IMR-90 (cell line): ENCODE measurements around the gene TBPL1. TPM values are rescaled to one million over a fixed set of nuclear protein-coding genes. Genes with fewer than 3 reads are reported as not detected.

Source experiments
- ATAC-seq: fragments of 200-7000 bp; cut with Tn5 transposase; 2 replicates; pipeline ENCODE4 v1.9.1; 2020; ENCODE audit warnings: low read depth, mild to moderate bottlenecking, moderate library complexity
- BruUV-seq: library from RNA; stranded (reverse); fragments of 400-500 nt; replicated peaks from 2 replicates; lab custom pipeline; 2021; lab: Mats Ljungman, UMichigan
- CTCF ChIA-PET: fragments of 300-600 bp; formaldehyde crosslinking; extraction: SDS; loops from one replicate; lab custom pipeline; 2021; ENCODE audit warnings: antibody characterized with exemption; lab: Yijun Ruan, JAX
- POLR2A ChIA-PET: fragments of 300-600 bp; sonication (Branson Sonifier 250); formaldehyde crosslinking; loops from one replicate; lab custom pipeline; 2022; ENCODE audit warnings: antibody characterized with exemption; ENCODE audit not compliant: unreplicated experiment; lab: Charles Lee
- DNase-seq: peaks from one replicate; pipeline ENCODE4 v3.0.0; 2013
- H2AFZ ChIP-seq: replicated peaks from 2 replicates; pipeline ENCODE3; 2013; ENCODE audit warnings: low read length, mild to moderate bottlenecking; ENCODE audit not compliant: poor library complexity
- H2AK5ac ChIP-seq: 2 replicates; pipeline ENCODE4 v1.6.1; 2013; ENCODE audit warnings: low read depth, low read length, inconsistent platforms
- H2AK9ac ChIP-seq: replicated peaks from 2 replicates; pipeline ENCODE3; 2013; ENCODE audit warnings: mild to moderate bottlenecking, low read depth, low read length, moderate library complexity; ENCODE audit not compliant: poor library complexity
- H2BK120ac ChIP-seq: 2 replicates; pipeline ENCODE4 v1.6.1; 2013; ENCODE audit warnings: low read depth, low read length, inconsistent platforms
- H2BK15ac ChIP-seq: 3 replicates; pipeline ENCODE4 v1.6.1; 2013; ENCODE audit warnings: low read depth, low read length, inconsistent platforms
- H2BK20ac ChIP-seq: 2 replicates; pipeline ENCODE4 v1.6.1; 2013; ENCODE audit warnings: low read depth, mild to moderate bottlenecking, inconsistent platforms, low read length, moderate library complexity
- H2BK5ac ChIP-seq: 2 replicates; pipeline ENCODE4 v1.6.1; 2013; ENCODE audit warnings: mild to moderate bottlenecking, low read depth, low read length, inconsistent platforms; ENCODE audit not compliant: poor library complexity, severe bottlenecking
- H3K14ac ChIP-seq: replicated peaks from 2 replicates; pipeline ENCODE4 v1.6.1; 2013; ENCODE audit warnings: low read depth, low read length, inconsistent platforms
- H3K18ac ChIP-seq: 2 replicates; pipeline ENCODE4 v1.6.1; 2013; ENCODE audit warnings: low read depth, low read length, control low read depth
- H3K23ac ChIP-seq: 2 replicates; pipeline ENCODE4 v1.6.1; 2013; ENCODE audit warnings: low read depth, low read length, inconsistent platforms
- H3K27ac ChIP-seq: 2 replicates; pipeline ENCODE4 v1.5.1; 2013; ENCODE audit warnings: mild to moderate bottlenecking, control low read depth, low read length; ENCODE audit not compliant: insufficient read depth
- H3K27me3 ChIP-seq: 2 replicates; pipeline ENCODE4 v1.6.1; 2013; ENCODE audit warnings: low read length; ENCODE audit not compliant: control insufficient read depth, insufficient read depth
- H3K36me3 ChIP-seq: 2 replicates; pipeline ENCODE4 v1.6.1; 2013; ENCODE audit warnings: low read length, mixed read lengths; ENCODE audit not compliant: control insufficient read depth, insufficient read depth
- H3K4ac ChIP-seq: 2 replicates; pipeline ENCODE4 v1.6.1; 2013; ENCODE audit warnings: low read depth, low read length, inconsistent platforms
- H3K4me1 ChIP-seq: 2 replicates; pipeline ENCODE4 v1.6.1; 2013; ENCODE audit warnings: low read length, mixed read lengths; ENCODE audit not compliant: control insufficient read depth, insufficient read depth
- H3K4me2 ChIP-seq: 2 replicates; pipeline ENCODE4 v1.6.1; 2013; ENCODE audit warnings: low read depth, mild to moderate bottlenecking, control low read depth, low read length, moderate library complexity
- H3K4me3 ChIP-seq: 2 replicates; pipeline ENCODE4 v1.5.1; 2013; ENCODE audit warnings: low read depth, mild to moderate bottlenecking, control low read depth, low read length, moderate library complexity; ENCODE audit not compliant: insufficient read depth
- H3K56ac ChIP-seq: 2 replicates; pipeline ENCODE4 v1.6.1; 2013; ENCODE audit warnings: low read length, inconsistent platforms; ENCODE audit not compliant: insufficient read depth; ENCODE audit errors: extremely low read depth
- H3K79me1 ChIP-seq, 2 experiments: 2 replicates each; pipeline ENCODE4 v1.6.1; 2013; ENCODE audit warnings: low read length in 2 of 2, inconsistent platforms in 1 of 2, low read depth in 1 of 2
- H3K9ac ChIP-seq: 2 replicates; pipeline ENCODE4 v1.6.1; 2013; ENCODE audit warnings: low read depth, low read length, control low read depth
- H3K9me1 ChIP-seq: 2 replicates; pipeline ENCODE4 v1.6.1; 2013; ENCODE audit warnings: low read length, inconsistent platforms; ENCODE audit not compliant: insufficient read depth
- H3K9me3 ChIP-seq: 2 replicates; pipeline ENCODE4 v1.6.1; 2013; ENCODE audit warnings: low read length; ENCODE audit not compliant: control insufficient read depth, insufficient read depth
- H4K20me1 ChIP-seq: 2 replicates; pipeline ENCODE4 v1.6.1; 2013; ENCODE audit warnings: low read length, inconsistent platforms; ENCODE audit not compliant: insufficient read depth
- H4K5ac ChIP-seq: 2 replicates; pipeline ENCODE4 v1.6.1; 2013; ENCODE audit warnings: mild to moderate bottlenecking, low read depth, low read length, control low read depth
- H4K8ac ChIP-seq, 2 experiments: 2 replicates each; pipeline ENCODE4 v1.6.1; 2013; ENCODE audit warnings: low read depth in 2 of 2, low read length in 2 of 2, control low read depth in 1 of 2, inconsistent platforms in 1 of 2
- H4K91ac ChIP-seq: 2 replicates; pipeline ENCODE4 v1.6.1; 2013; ENCODE audit warnings: low read depth, low read length, inconsistent platforms; ENCODE audit not compliant: insufficient read depth
- MAZ ChIP-seq: IDR thresholded peaks from 2 replicates; pipeline ENCODE4 v1.6.1; 2012; ENCODE audit warnings: low read depth, mild to moderate bottlenecking, low read length, improper control_type of control experiment, moderate library complexity, borderline replicate concordance
- NFE2L2 ChIP-seq: fragments of 150-350 bp; IDR thresholded peaks from 2 replicates; pipeline ENCODE4 v1.6.1; 2016; ENCODE audit warnings: low read depth, mild to moderate bottlenecking, low read length
- POLR2A ChIP-seq: IDR thresholded peaks from 2 replicates; pipeline ENCODE4 v1.6.1; 2012; ENCODE audit warnings: mild to moderate bottlenecking, low read depth, low read length
- RAD21 ChIP-seq: IDR thresholded peaks from 2 replicates; pipeline ENCODE4 v1.6.1; 2012; ENCODE audit warnings: low read length, improper control_type of control experiment
- WGBS, 2 experiments: methylation state at CpG; one replicate each; pipeline versions ENCODE4 v1.1.5 to v1.1.7; 2013; ENCODE audit warnings: missing lambda C conversion rate in 2 of 2; ENCODE audit not compliant: insufficient read length in 1 of 2; ENCODE audit errors: extremely low coverage in 2 of 2; 5-methylcytosine and 5-hydroxymethylcytosine counted together
- dilution Hi-C: fragments of 300-500 bp; cut with HindIII; formaldehyde crosslinking; loops from one replicate; pipeline ENCODE4 v1.14.3; 2018; ENCODE audit warnings: low sequenced_read_pairs; ENCODE audit not compliant: unreplicated experiment
- in situ Hi-C: fragments of 300-500 bp; cut with MboI; formaldehyde crosslinking; loops from 3 replicates; pipeline ENCODE4 v1.14.3; 2019; ENCODE audit warnings: low sequenced_read_pairs, inconsistent platforms, mixed read lengths
- intact Hi-C: fragments of 100-400 bp; cut with micrococcal nuclease; formaldehyde crosslinking; loops from 2 replicates; pipeline ENCODE4 v1.10.0; 2022
- polyA plus RNA-seq, 3 experiments: library from polyadenylated mRNA; depleted of rRNA; stranded (reverse); fragments of >200 nt; gene quantifications; 2 replicates each; pipeline ENCODE4 v1.2.3, GENCODE V29; 2012; ENCODE audit warnings: low replicate concordance in 1 of 3
- total RNA-seq: library from RNA; depleted of rRNA; stranded (reverse); fragments of >200 nt; gene quantifications from 2 replicates; pipeline ENCODE4 v1.2.3, GENCODE V29; 2012
- TF ChIP-seq, protein P1 (sequence below): conservative IDR thresholded peaks from 2 replicates; pipeline ENCODE4 v1.5.1; 2012; ENCODE audit warnings: mild to moderate bottlenecking, low read depth, low read length, improper control_type of control experiment

TBPL1 gene
- total and polyA plus RNA-seq, 2 of the 4 experiments (the other 2 are of a cell fraction) = 25.6 to 32.5 TPM

DNA sequence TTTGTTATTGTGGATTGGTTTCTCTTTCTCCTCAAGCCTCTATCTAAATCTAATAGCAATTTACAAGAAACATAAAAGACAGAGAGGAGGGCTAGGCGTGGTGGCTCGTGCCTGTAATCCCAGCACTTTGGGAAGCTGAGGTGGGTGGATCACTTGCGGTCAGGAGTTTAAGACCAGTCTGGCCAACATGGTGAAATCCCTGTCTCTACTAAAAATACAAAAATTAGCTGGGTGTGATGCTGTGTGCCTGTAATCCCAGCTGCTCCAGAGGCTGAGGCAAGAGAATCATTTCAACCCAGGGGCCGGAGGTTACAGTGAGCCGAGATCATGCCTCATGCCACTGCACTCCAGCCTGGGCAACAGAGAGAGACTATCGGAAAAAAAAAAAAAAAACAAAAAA lies 52.8 kb downstream of the TBPL1 start:
- DNase-seq = no peak
- H4K8ac ChIP-seq = no peak overlapping the region
- ChIA-PET POLR2A (no interaction called here), CTCF (no interaction called here)
- no peak overlapping the region for H2AK9ac ChIP-seq
- H3K27me3 ChIP-seq = no peaks in the 10 kb centered on the region
- peaks cover 7% of the 10 kb centered on the region for H3K4me1 ChIP-seq
- no peaks in the 10 kb centered on the region for H3K36me3 ChIP-seq
- TF ChIP-seq MAZ = no peak
- no peak for TF ChIP-seq RAD21
- TF ChIP-seq, protein P1, sequence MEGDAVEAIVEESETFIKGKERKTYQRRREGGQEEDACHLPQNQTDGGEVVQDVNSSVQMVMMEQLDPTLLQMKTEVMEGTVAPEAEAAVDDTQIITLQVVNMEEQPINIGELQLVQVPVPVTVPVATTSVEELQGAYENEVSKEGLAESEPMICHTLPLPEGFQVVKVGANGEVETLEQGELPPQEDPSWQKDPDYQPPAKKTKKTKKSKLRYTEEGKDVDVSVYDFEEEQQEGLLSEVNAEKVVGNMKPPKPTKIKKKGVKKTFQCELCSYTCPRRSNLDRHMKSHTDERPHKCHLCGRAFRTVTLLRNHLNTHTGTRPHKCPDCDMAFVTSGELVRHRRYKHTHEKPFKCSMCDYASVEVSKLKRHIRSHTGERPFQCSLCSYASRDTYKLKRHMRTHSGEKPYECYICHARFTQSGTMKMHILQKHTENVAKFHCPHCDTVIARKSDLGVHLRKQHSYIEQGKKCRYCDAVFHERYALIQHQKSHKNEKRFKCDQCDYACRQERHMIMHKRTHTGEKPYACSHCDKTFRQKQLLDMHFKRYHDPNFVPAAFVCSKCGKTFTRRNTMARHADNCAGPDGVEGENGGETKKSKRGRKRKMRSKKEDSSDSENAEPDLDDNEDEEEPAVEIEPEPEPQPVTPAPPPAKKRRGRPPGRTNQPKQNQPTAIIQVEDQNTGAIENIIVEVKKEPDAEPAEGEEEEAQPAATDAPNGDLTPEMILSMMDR = no peak
- TF ChIP-seq NFE2L2 = no peak
- no peak for TF ChIP-seq POLR2A
- H3K27ac ChIP-seq = no peak overlapping the region
- WGBS, 2 experiments = no CpG with 5 or more reads among the region's 6 CpGs
- no peak for ATAC-seq
- no peak overlapping the region for H2AK5ac ChIP-seq
- H3K9me3 ChIP-seq = no peaks in the 10 kb centered on the region; the same call in 1 of the 2 replicates
- no peak overlapping the region for H4K5ac ChIP-seq
- H2BK120ac ChIP-seq = no peak overlapping the region
- H3K23ac ChIP-seq = no peak overlapping the region
- no peak overlapping the region for H3K14ac ChIP-seq
- no peak overlapping the region for H2AFZ ChIP-seq
- no peak overlapping the region for H3K18ac ChIP-seq
- no peak overlapping the region for H3K56ac ChIP-seq
- H3K4me2 ChIP-seq = no peak overlapping the region
- H2BK15ac ChIP-seq = no peak overlapping the region
- dilution Hi-C loops = no loop called here
- no TSS peak for BruUV-seq
- no peak overlapping the region for H3K4ac ChIP-seq
- H3K9ac ChIP-seq = no peak overlapping the region
- in situ Hi-C loops = no loop called here
- intact Hi-C loops = no loop called here
- no peaks in the 10 kb centered on the region for H3K79me1 ChIP-seq
- no peaks in the 10 kb centered on the region; the same call in 1 of the 2 replicates for H3K9me1 ChIP-seq
- H4K91ac ChIP-seq = no peak overlapping the region
- no peaks in the 10 kb centered on the region for H4K20me1 ChIP-seq
- no peak overlapping the region for H3K4me3 ChIP-seq
- no peak overlapping the region for H2BK20ac ChIP-seq
- H2BK5ac ChIP-seq = no peak overlapping the region
